Endothelial cell of umbilical vein (primary cell): ENCODE results near the gene STAT2. TPM values are rescaled to one million over a fixed set of nuclear protein-coding genes. Genes with fewer than 3 reads are reported as not detected.

Source experiments
- BruUV-seq: library from RNA; stranded (reverse); fragments of 400-500 nt; replicated peaks from 2 replicates; lab custom pipeline; 2021; lab: Mats Ljungman, UMichigan
- CTCF ChIA-PET: fragments of 300-600, 350-600 bp; sonication (Branson Sonifier 250); formaldehyde crosslinking; loops from one replicate; lab custom pipeline; 2021; ENCODE audit warnings: antibody characterized with exemption, inconsistent platforms; lab: Charles Lee
- POLR2A ChIA-PET: fragments of 300-600, 350-600 bp; sonication (Branson Sonifier 250); formaldehyde crosslinking; loops from one replicate; lab custom pipeline; 2021; ENCODE audit warnings: antibody characterized with exemption, inconsistent platforms; lab: Charles Lee
- DNase-seq: peaks from one replicate; pipeline ENCODE4 v3.0.0-alpha.2; 2011; ENCODE audit warnings: low read depth, low spot score
- FAIRE-seq: peaks from 2 replicates; lab custom pipeline; 2011; peaks lifted over from hg19 to GRCh38; lab: Jason Lieb, UNC
- H2AFZ ChIP-seq: 2 replicates; pipeline ENCODE4 v1.6.0; 2012; ENCODE audit warnings: low read depth, low read length, control low read depth, inconsistent platforms
- H3K27ac ChIP-seq: 2 replicates; pipeline ENCODE4 v1.5.1; 2011; ENCODE audit warnings: low read depth, mild to moderate bottlenecking, control low read depth, low read length, moderate library complexity; ENCODE audit not compliant: insufficient read depth
- H3K27me3 ChIP-seq, 2 experiments: 2 replicates each; pipeline versions ENCODE4 v1.6.0 to v1.6.1; 2011; ENCODE audit warnings: low read length in 2 of 2, mixed read lengths in 1 of 2; ENCODE audit not compliant: control insufficient read depth in 2 of 2, insufficient read depth in 2 of 2
- H3K36me3 ChIP-seq, 2 experiments: 2 replicates in 1 of 2; 3 replicates in 1 of 2; pipeline ENCODE4 v1.5.1; 2011; ENCODE audit warnings: low read length in 2 of 2, mild to moderate bottlenecking in 1 of 2, moderate library complexity in 1 of 2; ENCODE audit not compliant: control insufficient read depth in 2 of 2, insufficient read depth in 2 of 2; ENCODE audit errors: extremely low read depth in 1 of 2
- H3K4me1 ChIP-seq: 3 replicates; pipeline ENCODE4 v1.5.1; 2011; ENCODE audit warnings: mild to moderate bottlenecking, low read length; ENCODE audit not compliant: control insufficient read depth, insufficient read depth; ENCODE audit errors: extremely low read depth
- H3K4me2 ChIP-seq: 2 replicates; pipeline ENCODE4 v1.6.1; 2011; ENCODE audit warnings: low read length, control low read depth, mixed read lengths; ENCODE audit not compliant: insufficient read depth
- H3K4me3 ChIP-seq, 3 experiments: fragments of 200-600 bp in 1 of 3; sonication (generic), shearing (Covaris generic) in 1 of 3; replicated peaks in 1 of 3; 2 replicates each; pipeline ENCODE4 v1.5.1; 2011 to 2016; ENCODE audit warnings: control low read depth in 3 of 3, low read length in 3 of 3, mild to moderate bottlenecking in 2 of 3, inconsistent platforms in 1 of 3, low read depth in 1 of 3, moderate library complexity in 1 of 3; ENCODE audit not compliant: insufficient read depth in 1 of 3
- H3K79me2 ChIP-seq: 2 replicates; pipeline ENCODE4 v1.6.0; 2012; ENCODE audit warnings: low read length, inconsistent platforms; ENCODE audit not compliant: control insufficient read depth, insufficient read depth
- H3K9ac ChIP-seq: replicated peaks from 2 replicates; pipeline ENCODE3; 2011; ENCODE audit warnings: low read length, control low read depth; ENCODE audit not compliant: insufficient read depth; ENCODE audit errors: extremely low read depth
- H3K9me1 ChIP-seq: replicated peaks from 3 replicates; pipeline ENCODE4 v1.6.0; 2011; ENCODE audit warnings: mild to moderate bottlenecking, low read length; ENCODE audit not compliant: control insufficient read depth, insufficient read depth; ENCODE audit errors: extremely low read depth
- H3K9me3 ChIP-seq: replicated peaks from 2 replicates; pipeline ENCODE4 v1.5.1; 2012; ENCODE audit warnings: low read length, inconsistent platforms; ENCODE audit not compliant: control insufficient read depth, insufficient read depth
- H4K20me1 ChIP-seq: replicated peaks from 2 replicates; pipeline ENCODE3; 2011; ENCODE audit warnings: mild to moderate bottlenecking, low read length; ENCODE audit not compliant: control insufficient read depth, insufficient read depth; ENCODE audit errors: extremely low read depth
- CTCF ChIP-seq, 2 donors: IDR thresholded peaks; 1 replicate in 1 of 2; 2 replicates in 1 of 2; pipeline ENCODE4 v1.5.1; 2011; ENCODE audit warnings: low read length in 2 of 2, mild to moderate bottlenecking in 2 of 2, moderate library complexity in 2 of 2, control low read depth in 1 of 2, inconsistent platforms in 1 of 2, low read depth in 1 of 2; ENCODE audit not compliant: insufficient read depth in 1 of 2; ENCODE audit errors: extremely low read depth in 1 of 2
- EZH2 ChIP-seq: IDR thresholded peaks from 2 replicates; pipeline ENCODE4 v1.6.1; 2012; ENCODE audit warnings: borderline replicate concordance, low read depth, mild to moderate bottlenecking, moderate library complexity, low read length, inconsistent platforms; ENCODE audit not compliant: severe bottlenecking
- FOS ChIP-seq: IDR thresholded peaks from 2 replicates; pipeline ENCODE4 v1.6.1; 2011; ENCODE audit warnings: mild to moderate bottlenecking, low read length, moderate library complexity, borderline replicate concordance; ENCODE audit not compliant: insufficient read depth
- GATA2 ChIP-seq: IDR thresholded peaks from 2 replicates; pipeline ENCODE4 v1.7.0; 2011; ENCODE audit warnings: low read depth, mild to moderate bottlenecking, moderate library complexity, mixed read lengths, low read length; ENCODE audit not compliant: insufficient read length, insufficient read depth
- JUN ChIP-seq: IDR thresholded peaks from 2 replicates; pipeline ENCODE4 v1.6.1; 2011; ENCODE audit warnings: borderline replicate concordance, low read depth; ENCODE audit not compliant: insufficient read length, insufficient read depth
- MAX ChIP-seq: IDR thresholded peaks from 2 replicates; pipeline ENCODE4 v1.6.1; 2011; ENCODE audit not compliant: insufficient read depth, insufficient read length
- MYC ChIP-seq: IDR thresholded peaks from one replicate; pipeline ENCODE4 v1.6.1; 2011; ENCODE audit warnings: mild to moderate bottlenecking, low read depth, low read length
- POLR2A ChIP-seq: IDR thresholded peaks from 2 replicates; pipeline ENCODE4 v1.6.1; 2012; ENCODE audit warnings: low read depth, mild to moderate bottlenecking, control low read depth, low read length
- POLR2AphosphoS5 ChIP-seq: IDR thresholded peaks from 2 replicates; pipeline ENCODE4 v1.6.1; 2012; ENCODE audit warnings: low read depth, mild to moderate bottlenecking, control low read depth, low read length, moderate library complexity; ENCODE audit not compliant: insufficient read depth
- dilution Hi-C: fragments of 300-500 bp; cut with MboI; formaldehyde crosslinking; loops from one replicate; pipeline ENCODE4 v1.15.0; 2019; ENCODE audit warnings: low sequenced_read_pairs; ENCODE audit not compliant: extremely low pct_ligation_motif_present
- intact Hi-C: fragments of 100-400 bp; cut with micrococcal nuclease; formaldehyde crosslinking; loops from one replicate; pipeline ENCODE4 v1.10.0; 2022
- polyA plus RNA-seq, 4 experiments: library from polyadenylated mRNA; depleted of rRNA in 3 of 4; stranded (reverse) in 3 of 4; unstranded in 1 of 4; fragments of >200 nt; gene quantifications; 2 replicates each; pipeline versions ENCODE4 v1.2.1 to v1.2.3, GENCODE V29; 2011 to 2012; ENCODE audit warnings: missing spikeins in 1 of 4
- total RNA-seq: library from RNA; stranded (reverse); gene quantifications from 2 replicates; pipeline ENCODE4 v1.2.3, GENCODE V29; 2021

The STAT2 gene
- total and polyA plus RNA-seq, 2 donors (not counting 3 experiments of a cell fraction or from before 2014, with no cell fraction given), result 62.8 to 66.5 TPM

GRCh38 chr12:56391721-56392120, 31.8 kb upstream of the STAT2 start:
- Histone ChIP-seq H3K9me1 (no peaks in the 10 kb centered on the region), H3K9me3 (no peaks in the 10 kb centered on the region), H2AFZ (no peak overlapping the region), H3K27ac (no peak overlapping the region), H3K9ac (no peak overlapping the region), H3K79me2 (no peaks in the 10 kb centered on the region), H3K4me2 (no peak overlapping the region), H4K20me1 (no peaks in the 10 kb centered on the region), H3K4me1 (no peaks in the 10 kb centered on the region), H3K27me3 (no peaks in the 10 kb centered on the region), H3K4me3 (no peak overlapping the region), H3K36me3 (no peaks in the 10 kb centered on the region)
- CTCF ChIA-PET, result no interaction called here
- dilution Hi-C loops, result no loop called here
- TF ChIP-seq POLR2AphosphoS5 (no peak), JUN (no peak), CTCF (IDR thresholded peaks at IDR 0.05; ENCODE audit: extremely low read depth in 1 of 2, insufficient read depth in 1 of 2, low read depth in 1 of 2, low read length in 2 of 2) (no peak), EZH2 (no peak), MYC (no peak), FOS (no peak), GATA2 (no peak), POLR2A (no peak), MAX (no peak)
- POLR2A ChIA-PET, result no interaction called here
- no peak for FAIRE-seq
- no peak for DNase-seq
- intact Hi-C loops, result no loop called here
- no TSS peak for BruUV-seq
